Hematopoietic multipotent progenitor cell treated with erythropoietin and hydrocortisone succinate and interleukin-3 and kit ligand, for 6 days (in vitro differentiated cells): ENCODE data around the gene TMEM271.
A peak's percentile ranks its signal among the peaks of the same experiment; 100 is the strongest.
"Not testable (repeated sequence)": the region's sequence is repeated elsewhere in the genome, so short reads cannot be mapped to it uniquely, and the experiment has no call there.

Experiments used
- DNase-seq: peaks from one replicate; pipeline ENCODE4 v3.0.0-alpha.2; 2015

Gene TMEM271

DNA sequence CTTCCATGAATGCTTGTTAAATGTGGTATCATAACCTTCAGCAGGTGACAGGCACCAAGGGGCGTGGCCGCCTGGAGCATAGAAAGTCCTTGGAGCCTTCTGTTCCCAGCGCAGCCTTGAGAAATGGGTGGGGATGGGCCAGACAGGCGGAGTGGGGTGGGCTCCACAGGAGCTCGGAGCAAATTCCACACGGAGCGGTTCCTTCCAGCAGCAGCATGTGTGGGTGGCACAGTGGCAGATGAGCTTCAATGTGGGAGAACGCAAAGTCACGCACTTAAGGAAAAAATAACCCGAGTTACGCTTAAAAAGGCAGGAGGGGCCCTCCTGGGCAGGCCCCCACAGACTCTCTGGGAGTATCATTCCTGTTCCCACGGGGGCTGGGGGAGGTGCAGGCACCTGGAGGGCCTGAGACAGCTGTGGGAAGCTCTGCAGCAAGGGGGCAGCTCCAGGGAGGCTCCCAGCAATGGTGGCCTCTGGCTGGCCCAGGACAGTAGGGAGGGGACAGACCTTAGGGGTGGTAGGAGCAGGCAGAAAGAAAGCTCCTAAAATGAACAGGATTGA lies 15.3 kb downstream of the TMEM271 start:
- DNase-seq: no peak

DNA sequence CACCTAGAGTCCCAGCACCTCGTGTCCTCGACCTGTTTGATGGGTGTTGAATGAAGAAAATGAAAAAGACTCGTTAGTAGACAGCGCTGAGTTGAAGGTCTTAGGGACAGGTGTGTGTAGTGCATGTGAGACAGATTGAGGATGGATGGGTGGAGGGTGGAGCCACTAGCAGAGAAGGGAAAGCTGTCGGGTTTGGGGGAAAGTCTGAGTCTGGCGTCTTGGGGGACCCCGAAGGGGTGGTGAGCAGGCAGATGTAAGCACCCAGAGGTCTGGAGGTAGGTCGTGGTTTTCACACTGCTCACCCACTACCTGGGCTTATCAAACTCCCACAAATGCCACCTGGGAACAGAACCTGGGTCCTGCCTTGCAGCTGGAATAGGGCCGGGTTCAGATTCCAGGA lies 16.0 kb downstream of the TMEM271 start:
- DNase-seq: no peak

DNA sequence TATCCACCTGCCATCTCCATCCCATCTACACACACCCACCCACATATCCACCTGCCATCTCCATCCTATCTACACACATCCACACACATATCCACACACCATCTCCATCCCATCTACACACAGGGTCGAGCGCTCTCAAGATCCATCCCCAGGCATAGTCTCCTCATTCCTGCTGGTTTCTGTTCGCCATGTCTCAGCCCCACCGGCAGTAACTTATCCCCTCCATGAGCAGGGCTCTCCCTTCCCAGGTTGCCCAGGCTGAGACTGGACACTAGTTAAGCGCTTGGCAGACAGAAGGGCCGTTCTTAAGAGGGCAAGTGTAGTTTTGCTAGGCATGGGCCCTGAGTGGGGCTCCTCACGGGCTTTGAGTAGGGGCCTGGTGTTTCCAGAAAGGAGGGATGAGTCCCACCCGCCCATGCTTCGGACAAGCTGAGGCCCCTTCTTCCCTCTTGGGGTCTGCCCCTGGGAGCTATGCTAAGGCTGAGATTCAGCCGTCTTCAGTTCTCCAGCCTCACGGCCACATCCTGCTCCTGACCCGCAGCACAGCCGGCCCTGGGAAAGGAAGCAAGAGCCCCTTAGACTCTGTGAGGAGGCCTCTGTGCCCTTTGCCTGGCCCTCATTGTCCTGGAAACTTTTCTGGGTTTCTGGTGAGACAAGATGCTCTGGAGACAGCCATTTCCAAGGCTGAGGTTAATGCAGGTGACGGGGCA lies 20.4 kb downstream of the TMEM271 start:
- DNase-seq: no peak

DNA sequence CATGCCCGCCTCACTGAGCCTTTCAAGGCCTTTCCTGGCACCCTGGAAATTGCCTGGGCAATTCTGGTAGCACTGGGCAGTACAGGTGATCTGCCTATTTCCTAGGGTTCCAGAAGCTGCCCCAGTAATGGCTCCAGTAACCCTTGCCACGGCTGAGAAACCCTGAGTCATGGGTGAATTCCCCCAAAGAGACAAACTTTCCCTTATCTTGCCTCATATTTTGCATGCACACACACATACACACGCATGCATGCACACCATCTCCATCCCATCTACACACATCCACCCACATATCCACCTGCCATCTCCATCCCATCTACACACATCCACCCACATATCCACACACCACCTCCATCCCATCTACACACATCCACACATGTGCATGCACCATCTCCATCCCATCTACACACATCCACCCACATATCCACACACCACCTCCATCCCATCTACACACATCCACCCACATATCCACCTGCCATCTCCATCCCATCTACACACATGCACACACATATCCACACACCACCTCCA lies 21.2 kb downstream of the TMEM271 start:
- DNase-seq: not testable (repeated sequence)

GRCh38 chr4:552019-552418 lies 24.1 kb downstream of the TMEM271 start:
- no peak for DNase-seq

- DNase-seq: not testable (repeated sequence)
Observed at GRCh38 chr4:550268-550667, 25.8 kb downstream of the TMEM271 start.

DNA sequence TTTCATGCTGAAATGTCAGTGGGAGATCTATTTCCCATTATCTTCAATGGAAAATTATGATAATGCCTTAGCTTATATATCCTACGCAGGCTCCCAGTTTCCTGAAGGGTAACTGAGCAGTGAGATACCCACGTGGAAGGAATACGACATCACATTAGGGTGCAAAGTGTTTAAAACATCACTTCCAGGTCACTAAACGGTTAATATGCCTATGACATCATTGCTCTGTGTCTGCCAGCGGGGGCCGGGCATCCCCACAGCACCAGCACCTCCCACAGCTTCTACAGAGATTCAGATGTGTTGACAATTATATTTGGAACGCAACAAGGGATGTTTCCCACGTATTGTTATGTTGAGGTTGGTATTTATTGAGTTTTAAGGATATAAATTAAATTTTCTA lies 27.1 kb downstream of the TMEM271 start:
- DNase-seq: no peak

GRCh38 chr4:545612-546011 lies 30.5 kb downstream of the TMEM271 start:
- DNase-seq: no peak

GRCh38 chr4:544386-545105 lies 31.5 kb downstream of the TMEM271 start:
- DNase-seq: no peak

GRCh38 chr4:541271-541670 lies 34.8 kb downstream of the TMEM271 start:
- DNase-seq: no peak

GRCh38 chr4:538542-539142 lies 37.5 kb downstream of the TMEM271 start:
- DNase-seq: no peak

DNA sequence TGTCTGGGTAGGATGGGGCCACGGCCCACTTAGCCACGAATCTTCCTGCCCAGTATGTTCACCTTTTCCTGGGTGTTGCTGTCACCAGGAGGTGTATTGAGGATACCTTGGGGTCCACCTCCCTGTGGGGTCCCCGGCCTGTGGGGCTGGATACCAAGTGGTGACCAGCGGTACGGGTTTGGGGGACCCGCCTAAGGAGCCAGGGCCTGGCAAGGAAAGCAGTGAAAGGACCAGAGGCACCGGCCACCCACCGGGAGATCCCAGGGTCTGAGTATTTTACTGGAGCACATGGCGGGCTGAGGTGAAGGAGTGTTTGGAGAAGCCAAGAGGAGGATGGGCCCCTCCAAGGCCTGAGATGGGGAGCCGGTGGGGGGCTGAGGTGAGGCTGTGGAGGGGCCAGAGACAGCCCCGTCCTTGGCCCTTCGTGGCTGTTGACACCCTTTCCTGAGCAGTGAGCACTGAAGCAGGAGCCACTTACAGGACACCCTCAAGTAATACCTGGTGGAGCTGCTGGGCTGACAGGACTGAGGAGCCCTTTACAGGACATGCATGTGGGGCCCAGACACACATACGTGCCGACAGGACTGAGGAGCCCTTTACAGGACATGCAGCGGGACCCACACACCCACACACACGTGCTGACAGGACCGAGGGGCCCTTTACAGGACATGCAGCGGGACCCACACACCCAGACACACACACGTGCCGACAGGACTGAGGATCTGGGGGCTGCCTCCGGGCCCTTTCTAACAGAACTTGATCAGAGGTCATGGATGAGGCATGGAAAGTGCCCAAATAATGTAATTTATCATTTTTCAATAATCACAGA lies 38.4 kb downstream of the TMEM271 start:
- no peak for DNase-seq

DNA sequence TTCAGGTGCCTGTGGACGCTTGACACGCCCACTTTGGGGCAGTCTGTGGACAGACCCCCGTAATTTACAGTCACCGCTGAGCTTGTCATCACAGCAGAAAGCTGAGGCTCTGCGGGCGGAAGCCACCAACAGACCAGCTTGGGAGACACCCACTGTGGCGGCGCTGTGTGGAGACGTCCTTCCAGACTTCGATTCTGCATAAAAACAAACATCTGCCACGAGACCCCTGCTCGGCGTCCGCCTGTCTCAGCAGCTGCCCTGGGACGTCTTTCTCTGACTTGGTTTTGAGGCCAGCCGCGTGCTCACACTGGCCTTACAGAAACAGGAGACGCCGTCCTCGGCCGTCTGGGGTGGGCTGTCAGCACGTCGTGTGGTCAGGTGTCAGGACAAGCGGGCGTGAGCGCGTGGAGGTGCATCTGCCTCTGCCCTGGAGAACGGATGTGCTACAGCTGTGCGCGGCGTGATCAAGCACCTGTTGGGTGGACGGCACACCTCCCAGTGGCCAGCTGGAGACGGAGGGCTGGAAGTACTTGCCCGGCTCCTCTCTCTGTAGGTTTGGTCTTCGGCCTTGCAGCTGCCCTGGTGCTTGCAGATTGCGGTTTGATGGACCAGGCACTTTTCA lies 39.6 kb downstream of the TMEM271 start:
- DNase-seq: no peak

DNA sequence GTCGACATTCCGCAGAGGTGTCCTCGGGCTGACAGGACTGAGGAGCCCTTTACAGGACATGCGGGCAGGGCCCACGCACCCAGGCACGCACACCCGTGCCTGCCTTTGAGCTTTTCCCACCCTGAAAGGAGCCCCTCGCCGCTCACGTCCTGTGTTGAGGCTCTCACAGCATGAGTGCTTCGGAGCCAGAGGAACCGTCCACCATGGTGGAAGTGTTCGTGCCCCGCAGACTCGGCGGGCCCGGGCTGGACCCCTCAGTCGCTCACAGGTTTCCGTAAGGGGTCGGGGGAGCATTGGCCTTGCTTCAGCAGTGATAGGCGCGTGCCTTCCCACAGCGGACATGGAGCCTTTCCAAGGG lies 40.2 kb downstream of the TMEM271 start:
- no peak for DNase-seq

GRCh38 chr4:535181-535923 lies 40.7 kb downstream of the TMEM271 start:
- DNase-seq: no peak

- no peak for DNase-seq
Observed at GRCh38 chr4:534576-535151, 41.4 kb downstream of the TMEM271 start.

GRCh38 chr4:534101-534575 lies 42.0 kb downstream of the TMEM271 start:
- DNase-seq: no peak

DNA sequence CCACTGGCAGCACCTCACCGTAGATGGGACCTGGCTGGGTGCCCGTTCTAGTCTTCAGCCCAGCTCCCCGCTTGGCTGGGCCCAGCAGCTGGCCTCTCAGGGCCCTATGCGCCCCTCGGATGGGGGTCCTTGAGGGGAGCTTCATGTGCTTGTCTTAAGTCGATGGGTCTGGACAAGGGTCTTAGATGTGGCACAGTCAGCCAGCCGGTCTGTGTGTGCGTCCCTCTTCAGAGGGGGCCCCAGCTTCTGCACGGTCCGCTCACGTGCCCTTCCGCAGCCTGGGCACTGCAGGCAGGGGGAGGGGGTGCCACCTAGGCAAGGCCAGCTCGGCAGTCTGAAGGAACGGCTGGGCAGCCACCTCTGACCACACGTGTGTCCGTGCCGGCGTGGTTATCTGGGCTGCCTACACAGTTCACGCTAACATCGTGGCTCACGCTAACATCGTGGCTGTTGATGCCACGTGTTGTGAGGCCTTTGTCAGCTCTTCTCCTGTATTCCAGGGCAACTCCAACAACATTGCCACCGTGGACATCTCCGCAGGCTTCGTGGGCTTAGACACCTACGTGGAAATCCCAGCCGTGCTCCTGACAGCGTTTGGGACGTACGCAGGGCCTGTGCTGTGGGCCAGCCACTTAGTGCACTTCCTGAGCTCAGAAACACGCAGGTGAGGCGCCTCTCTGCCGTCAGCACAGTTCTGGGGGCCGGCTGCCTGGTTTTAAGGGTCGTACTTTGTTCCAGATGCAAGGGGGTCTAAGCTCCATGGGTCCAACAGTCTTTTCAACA lies 42.6 kb downstream of the TMEM271 start:
- DNase-seq: no peak

DNA sequence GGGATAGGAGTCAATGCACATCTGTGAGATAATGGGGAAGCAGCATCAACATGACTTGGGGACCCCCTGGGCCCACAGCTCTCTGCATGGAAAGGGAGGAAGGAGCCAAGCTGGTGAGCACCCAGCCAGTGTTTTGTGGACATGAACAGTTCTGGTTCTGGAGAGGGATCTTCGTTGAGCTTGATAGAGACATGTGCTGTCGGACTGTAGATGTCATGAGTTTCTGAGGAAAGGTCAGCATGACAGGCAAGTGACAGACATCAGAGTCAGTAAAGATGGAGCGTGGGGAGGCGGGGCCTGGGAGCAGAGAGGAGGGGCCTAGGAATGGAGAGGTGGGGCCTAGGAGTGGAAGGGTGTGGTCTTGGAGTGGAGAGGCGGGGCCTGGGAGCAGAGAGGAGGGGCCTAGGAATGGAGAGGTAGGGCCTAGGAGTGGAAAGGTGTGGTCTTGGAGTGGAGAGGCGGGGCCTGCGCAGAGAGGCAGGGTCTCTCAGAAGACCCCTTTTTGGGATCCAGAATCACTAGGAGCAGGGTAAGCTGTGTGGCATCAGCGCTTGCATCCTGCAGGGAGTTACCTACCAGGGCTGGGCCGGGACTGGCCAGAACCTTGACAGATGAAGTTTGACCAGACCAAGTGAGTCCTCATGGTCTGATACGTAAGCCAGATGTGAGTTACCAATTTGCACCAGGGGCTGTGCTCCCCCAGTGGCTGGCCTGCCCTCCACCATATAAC lies 43.3 kb downstream of the TMEM271 start:
- peak; percentile 24 for DNase-seq
